ENCODE measurements around the gene MTHFD2. TPM values are rescaled to one million over a fixed set of nuclear protein-coding genes. Genes with fewer than 3 reads are reported as not detected.
A peak's percentile ranks its signal among the peaks of the same experiment; 100 is the strongest.
"Not testable (repeated sequence)": the region's sequence is repeated elsewhere in the genome, so short reads cannot be mapped to it uniquely, and the experiment has no call there.

MTHFD2 gene
- total RNA-seq, 1 donor from 2014 or later: 101 TPM

GRCh38 chr2:74205596-74205995 lies 7.2 kb downstream of the MTHFD2 start:
- H3K27ac Mint-ChIP-seq: no peak overlapping the region
- H3K36me3 ChIP-seq: no peaks in the 10 kb centered on the region

DNA sequence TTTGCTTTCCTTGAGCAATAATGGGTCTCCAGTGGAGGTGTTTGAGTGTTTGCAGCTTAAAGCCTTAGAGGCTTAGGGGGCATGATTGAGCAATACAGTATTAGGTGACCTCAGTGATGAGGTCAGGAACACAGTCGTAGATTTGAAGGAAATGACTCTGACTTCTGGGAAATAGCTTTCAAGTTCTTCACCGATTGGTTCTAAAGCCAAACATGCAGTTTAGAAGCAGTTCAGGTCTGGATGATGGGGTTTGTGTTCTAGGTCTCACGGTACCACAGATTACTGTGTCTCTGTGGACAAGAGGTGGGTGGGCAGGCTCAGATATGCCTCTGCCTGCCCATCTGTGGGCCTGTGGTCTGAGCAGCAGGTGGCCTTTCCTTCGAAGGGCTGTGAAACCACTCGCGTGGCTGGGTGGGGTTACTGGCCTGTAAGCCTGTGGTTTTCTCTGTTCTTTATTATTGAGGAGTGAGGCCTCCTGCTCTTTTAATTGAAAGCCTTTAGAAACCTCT lies 7.8 kb downstream of the MTHFD2 start:
- DNase-seq (ENCODE audit: low spot score): no peak

More at GRCh38 chr2:74205596-74205995, 7.2 kb downstream of the MTHFD2 start:
- Histone ChIP-seq H3K4me3 (no peak overlapping the region), H3K27ac (peak overlapping the region; percentile 62), H3K9ac (no peak overlapping the region), H3K9me3 (ENCODE audit: low read depth) (no peaks in the 10 kb centered on the region), H2AFZ (replicated peaks) (no peak overlapping the region), H4K20me1 (ENCODE audit: low read depth) (peaks cover 69% of the 10 kb centered on the region), H3K79me2 (ENCODE audit: low read depth) (peaks cover 85% of the 10 kb centered on the region), H3K4me2 (no peak overlapping the region), H3K27me3 (no peaks in the 10 kb centered on the region), H3F3A (ENCODE audit: low read depth) (peaks cover 6% of the 10 kb centered on the region), H3K4me1 (peaks cover 9% of the 10 kb centered on the region)
- Mint-ChIP-seq H3K9me3 (no peaks in the 10 kb centered on the region), H3K27me3 (ENCODE audit: insufficient read depth, low read depth) (no peaks in the 10 kb centered on the region), H3K36me3 (peaks cover 18% of the 10 kb centered on the region), H3K4me3 (no peak overlapping the region), H3K4me1 (peaks cover 16% of the 10 kb centered on the region)
- no peak for TF ChIP-seq EZH2phosphoT487 (IDR thresholded peaks at IDR 0.05)
- no peak for TF ChIP-seq EZH2 (IDR thresholded peaks at IDR 0.05)
- no peak for TF ChIP-seq CTCF (IDR thresholded peaks at IDR 0.05)
- no peak for DNase-seq (ENCODE audit: low spot score)

GRCh38 chr2:74212702-74213410 lies 14.4 kb downstream of the MTHFD2 start:
- H3F3A ChIP-seq (ENCODE audit: low read depth): peaks cover 6% of the 10 kb centered on the region
- Mint-ChIP-seq H3K27me3 (ENCODE audit: insufficient read depth, low read depth) (no peaks in the 10 kb centered on the region), H3K27ac (no peak overlapping the region), H3K9me3 (no peaks in the 10 kb centered on the region), H3K36me3 (peaks cover 16% of the 10 kb centered on the region), H3K4me3 (no peak overlapping the region), H3K4me1 (no peaks in the 10 kb centered on the region)
- no peaks in the 10 kb centered on the region for H3K27me3 ChIP-seq
- no peak for TF ChIP-seq EZH2 (IDR thresholded peaks at IDR 0.05)
- TF ChIP-seq CTCF (IDR thresholded peaks at IDR 0.05): no peak
- TF ChIP-seq EZH2phosphoT487 (IDR thresholded peaks at IDR 0.05): no peak
- no peak overlapping the region for H3K4me3 ChIP-seq
- H3K79me2 ChIP-seq (ENCODE audit: low read depth): peaks cover 12% of the 10 kb centered on the region
- no peak overlapping the region for H3K4me2 ChIP-seq
- no peaks in the 10 kb centered on the region for H3K9me3 ChIP-seq (ENCODE audit: low read depth)
- no peak for DNase-seq (ENCODE audit: low spot score)
- H3K36me3 ChIP-seq: peaks cover 4% of the 10 kb centered on the region
- H3K27ac ChIP-seq: no peak overlapping the region
- H4K20me1 ChIP-seq (ENCODE audit: low read depth): peaks cover 4% of the 10 kb centered on the region
- no peak overlapping the region for H2AFZ ChIP-seq (replicated peaks)
- H3K9ac ChIP-seq: no peak overlapping the region
- no peaks in the 10 kb centered on the region for H3K4me1 ChIP-seq

More for the DNA sequence above, 7.8 kb downstream of the MTHFD2 start:
- Mint-ChIP-seq H3K36me3 (peaks cover 20% of the 10 kb centered on the region), H3K4me1 (peaks cover 12% of the 10 kb centered on the region), H3K27me3 (ENCODE audit: insufficient read depth, low read depth) (no peaks in the 10 kb centered on the region), H3K27ac (no peak overlapping the region), H3K4me3 (no peak overlapping the region), H3K9me3 (no peaks in the 10 kb centered on the region)
- Histone ChIP-seq H3F3A (ENCODE audit: low read depth) (peaks cover 8% of the 10 kb centered on the region), H3K27me3 (no peaks in the 10 kb centered on the region), H3K9me3 (ENCODE audit: low read depth) (no peaks in the 10 kb centered on the region), H3K9ac (no peak overlapping the region), H3K36me3 (no peaks in the 10 kb centered on the region), H3K4me1 (peaks cover 7% of the 10 kb centered on the region), H2AFZ (replicated peaks) (no peak overlapping the region), H3K79me2 (ENCODE audit: low read depth) (peaks cover 78% of the 10 kb centered on the region), H3K27ac (no peak overlapping the region), H3K4me2 (peak overlapping the region; percentile 20), H4K20me1 (ENCODE audit: low read depth) (peaks cover 63% of the 10 kb centered on the region), H3K4me3 (no peak overlapping the region)
- no peak for TF ChIP-seq CTCF (IDR thresholded peaks at IDR 0.05)
- TF ChIP-seq EZH2phosphoT487 (IDR thresholded peaks at IDR 0.05): no peak
- TF ChIP-seq EZH2 (IDR thresholded peaks at IDR 0.05): no peak

DNA sequence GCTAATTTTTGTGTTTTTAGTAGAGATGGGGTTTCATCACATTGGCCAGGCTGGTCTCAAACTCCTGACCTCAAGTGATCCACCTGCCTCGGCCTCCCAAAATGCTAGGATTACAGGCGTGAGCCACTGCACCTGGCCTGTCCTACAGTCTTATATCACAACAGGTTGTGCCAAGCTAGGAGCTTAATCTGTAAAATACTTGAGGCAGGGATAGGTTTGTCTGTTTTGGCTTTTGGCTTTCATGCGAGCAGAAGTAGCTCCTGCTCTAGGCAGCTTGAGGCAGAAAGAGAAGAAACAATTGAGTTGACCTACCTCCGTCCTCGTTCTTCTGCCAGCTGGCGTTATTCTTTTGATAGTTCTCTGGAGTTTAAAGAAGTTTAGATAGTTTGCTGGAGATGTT lies 17.4 kb downstream of the MTHFD2 start:
- H3K4me2 ChIP-seq; H2AFZ ChIP-seq (replicated peaks); H3K27ac Mint-ChIP-seq; H3K27ac ChIP-seq; H3K9me3 ChIP-seq (ENCODE audit: low read depth); H3K79me2 ChIP-seq (ENCODE audit: low read depth); H3K4me1 ChIP-seq; H3K27me3 ChIP-seq; H3K9me3 Mint-ChIP-seq; H4K20me1 ChIP-seq (ENCODE audit: low read depth); H3K27me3 Mint-ChIP-seq (ENCODE audit: insufficient read depth, low read depth); H3K4me3 Mint-ChIP-seq; H3F3A ChIP-seq (ENCODE audit: low read depth); H3K9ac ChIP-seq; H3K4me1 Mint-ChIP-seq; DNase-seq (ENCODE audit: low spot score); H3K4me3 ChIP-seq; H3K36me3 ChIP-seq: not testable (repeated sequence)
- peaks cover 10% of the 10 kb centered on the region for H3K36me3 Mint-ChIP-seq
